H9 (cell line): Measurements from ENCODE around the gene NCCRP1. TPM values are rescaled to one million over a fixed set of nuclear protein-coding genes. Genes with fewer than 3 reads are reported as not detected.

Experiments
- DNase-seq: peaks from one replicate; pipeline ENCODE4 v3.0.0-alpha.2; 2017
- H2AFZ ChIP-seq: one replicate; pipeline ENCODE4 v1.6.1; 2013; ENCODE audit warnings: mild to moderate bottlenecking, low read length, control low read depth, moderate library complexity
- H2AK5ac ChIP-seq: 2 replicates; pipeline ENCODE4 v1.6.1; 2013; ENCODE audit warnings: low read length, control low read depth, mixed read lengths; ENCODE audit not compliant: insufficient read length
- H2BK120ac ChIP-seq: one replicate; pipeline ENCODE4 v1.6.1; 2013; ENCODE audit warnings: low read depth, mild to moderate bottlenecking, low read length, control low read depth, inconsistent platforms; ENCODE audit not compliant: poor library complexity, severe bottlenecking
- H2BK12ac ChIP-seq: 2 replicates; pipeline ENCODE4 v1.6.1; 2013; ENCODE audit warnings: low read length, control low read depth, mixed read lengths, low read depth; ENCODE audit not compliant: insufficient read length
- H2BK15ac ChIP-seq: 2 replicates; pipeline ENCODE4 v1.6.1; 2013; ENCODE audit warnings: low read depth, low read length, control low read depth
- H2BK20ac ChIP-seq: one replicate; pipeline ENCODE4 v1.6.1; 2013; ENCODE audit warnings: low read depth, mild to moderate bottlenecking, low read length, control low read depth, inconsistent platforms; ENCODE audit not compliant: poor library complexity, severe bottlenecking
- H2BK5ac ChIP-seq: 2 replicates; pipeline ENCODE4 v1.6.1; 2013; ENCODE audit warnings: low read length, control low read depth, mixed read lengths; ENCODE audit not compliant: insufficient read length
- H3K14ac ChIP-seq: 2 replicates; pipeline ENCODE4 v1.6.1; 2013; ENCODE audit warnings: low read length, control low read depth; ENCODE audit not compliant: insufficient read depth
- H3K18ac ChIP-seq: 2 replicates; pipeline ENCODE4 v1.6.1; 2013; ENCODE audit warnings: low read depth, mild to moderate bottlenecking, mixed read lengths, low read length, control low read depth; ENCODE audit not compliant: insufficient read length
- H3K23ac ChIP-seq: 2 replicates; pipeline ENCODE4 v1.6.1; 2013; ENCODE audit warnings: low read length, control low read depth, mixed read lengths, low read depth; ENCODE audit not compliant: insufficient read length
- H3K23me2 ChIP-seq: 2 replicates; pipeline ENCODE4 v1.6.1; 2013; ENCODE audit warnings: low read depth, mild to moderate bottlenecking, mixed read lengths, low read length, control low read depth; ENCODE audit not compliant: insufficient read length, poor library complexity, severe bottlenecking
- H3K27ac ChIP-seq: 2 replicates; pipeline ENCODE4 v1.5.1; 2013; ENCODE audit warnings: low read length, control low read depth, mixed read lengths, low read depth; ENCODE audit not compliant: insufficient read length
- H3K27me3 ChIP-seq: 2 replicates; pipeline ENCODE4 v1.6.1; 2013; ENCODE audit warnings: low read length, control low read depth, inconsistent platforms; ENCODE audit not compliant: insufficient read depth
- H3K4ac ChIP-seq: 2 replicates; pipeline ENCODE4 v1.6.1; 2013; ENCODE audit warnings: low read depth, mild to moderate bottlenecking, control low read depth, inconsistent platforms, low read length, moderate library complexity
- H3K4me1 ChIP-seq: 2 replicates; pipeline ENCODE4 v1.6.1; 2013; ENCODE audit warnings: low read length, control low read depth, inconsistent platforms; ENCODE audit not compliant: insufficient read depth
- H3K4me2 ChIP-seq: 2 replicates; pipeline ENCODE4 v1.6.1; 2013; ENCODE audit warnings: low read length, control low read depth, mixed read lengths; ENCODE audit not compliant: insufficient read length, insufficient read depth
- H3K56ac ChIP-seq: 2 replicates; pipeline ENCODE4 v1.6.1; 2013; ENCODE audit warnings: low read depth, mild to moderate bottlenecking, mixed read lengths, low read length, control low read depth; ENCODE audit not compliant: insufficient read length
- H3K79me1 ChIP-seq: 2 replicates; pipeline ENCODE4 v1.6.1; 2013; ENCODE audit warnings: low read depth, mild to moderate bottlenecking, moderate library complexity, low read length, control low read depth, inconsistent platforms; ENCODE audit not compliant: insufficient read depth, poor library complexity, severe bottlenecking
- H3K79me2 ChIP-seq: 2 replicates; pipeline ENCODE4 v1.6.1; 2013; ENCODE audit warnings: low read length, control low read depth, inconsistent platforms; ENCODE audit not compliant: insufficient read depth
- H3K9ac ChIP-seq: 2 replicates; pipeline ENCODE4 v1.6.1; 2013; ENCODE audit warnings: low read length, control low read depth, mixed read lengths; ENCODE audit not compliant: insufficient read length; ENCODE audit errors: extremely low read depth
- H3K9me3 ChIP-seq: one replicate; pipeline ENCODE4 v1.6.1; 2013; ENCODE audit warnings: low read depth, low read length, inconsistent platforms; ENCODE audit not compliant: control insufficient read depth
- H3T11ph ChIP-seq: one replicate; pipeline ENCODE4 v1.6.1; 2013; ENCODE audit warnings: mild to moderate bottlenecking, low read length, control low read depth, inconsistent platforms
- H4K20me1 ChIP-seq: one replicate; pipeline ENCODE4 v1.6.1; 2013; ENCODE audit not compliant: control insufficient read depth, insufficient read length, insufficient read depth
- H4K5ac ChIP-seq: 2 replicates; pipeline ENCODE4 v1.6.1; 2013; ENCODE audit warnings: low read depth, mild to moderate bottlenecking, mixed read lengths, low read length, control low read depth; ENCODE audit not compliant: insufficient read length
- H4K8ac ChIP-seq: replicated peaks from 2 replicates; pipeline ENCODE4 v1.6.1; 2013; ENCODE audit warnings: low read length, control low read depth, mixed read lengths, low read depth; ENCODE audit not compliant: insufficient read length
- H4K91ac ChIP-seq: 2 replicates; pipeline ENCODE4 v1.6.1; 2013; ENCODE audit warnings: low read depth, mild to moderate bottlenecking, moderate library complexity, mixed read lengths, low read length, control low read depth; ENCODE audit not compliant: insufficient read length
- H3K27ac Mint-ChIP-seq, 3 experiments: 2 replicates in 2 of 3; 3 replicates in 1 of 3; pipeline ENCODE4 v1.8.0; 2020 to 2021; ENCODE audit warnings: mixed read lengths in 3 of 3, mild to moderate bottlenecking in 1 of 3, moderate library complexity in 1 of 3
- H3K27me3 Mint-ChIP-seq: 2 replicates; pipeline ENCODE4 v1.8.0; 2021; ENCODE audit warnings: low read depth, mild to moderate bottlenecking, moderate library complexity, mixed read lengths
- H3K36me3 Mint-ChIP-seq, 3 experiments: 2 replicates in 2 of 3; 3 replicates in 1 of 3; pipeline ENCODE4 v1.8.0; 2020 to 2021; ENCODE audit warnings: low read depth in 3 of 3, mixed read lengths in 3 of 3; ENCODE audit not compliant: insufficient read depth in 1 of 3
- H3K4me1 Mint-ChIP-seq, 2 experiments: 2 replicates each; pipeline ENCODE4 v1.8.0; 2020; ENCODE audit warnings: mixed read lengths in 2 of 2
- H3K4me3 Mint-ChIP-seq, 2 experiments: 2 replicates in 1 of 2; 3 replicates in 1 of 2; pipeline ENCODE4 v1.8.0; 2020 to 2021; ENCODE audit warnings: mild to moderate bottlenecking in 2 of 2, mixed read lengths in 2 of 2, moderate library complexity in 1 of 2
- H3K9me3 Mint-ChIP-seq, 2 experiments: 2 replicates in 1 of 2; 3 replicates in 1 of 2; pipeline ENCODE4 v1.8.0; 2020; ENCODE audit warnings: mild to moderate bottlenecking in 2 of 2, mixed read lengths in 2 of 2, moderate library complexity in 1 of 2
- WGBS: extraction: QIAGEN DNeasy Blood & Tissue Kit; methylation state at CpG from one replicate; pipeline ENCODE4 v1.1.7; 2013; ENCODE audit warnings: missing lambda C conversion rate, low lambda C conversion rate, mixed read lengths; ENCODE audit not compliant: insufficient read length; ENCODE audit errors: extremely low coverage; 5-methylcytosine and 5-hydroxymethylcytosine counted together
- total RNA-seq: library from RNA; stranded (reverse); gene quantifications from 2 replicates; pipeline ENCODE4 v1.2.1, GENCODE V29; 2021
- TF ChIP-seq, protein P1 (sequence below): fragments of 200-600 bp; sonication (generic); conservative IDR thresholded peaks from 3 replicates; pipeline ENCODE4 v1.8.0; 2021; ENCODE audit warnings: antibody characterized with exemption, mild to moderate bottlenecking

NCCRP1 gene
- total RNA-seq, 1 experiment from 2014 or later: 1.9 TPM

DNA sequence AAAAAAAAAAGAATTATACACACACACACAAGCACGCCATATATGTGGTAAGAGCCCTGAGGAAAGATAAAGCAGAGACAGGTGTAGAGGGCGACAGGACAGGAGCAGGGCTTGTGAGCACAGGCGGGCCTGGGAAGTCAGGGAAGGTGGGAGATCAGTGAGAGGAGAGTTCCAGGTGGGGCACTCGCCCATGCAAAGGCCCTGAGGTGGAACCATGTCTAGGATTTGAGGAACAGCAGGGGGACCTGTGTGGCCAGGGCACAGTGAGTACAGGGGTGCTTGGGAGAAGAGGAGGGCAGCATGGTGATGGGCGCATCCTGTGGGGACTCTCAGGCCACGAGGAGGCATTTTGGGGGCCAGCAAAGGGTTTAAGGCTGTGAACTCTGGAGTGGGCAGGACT lies 32.5 kb upstream of the NCCRP1 start:
- no peaks in the 10 kb centered on the region for H4K20me1 ChIP-seq

More for the DNA sequence above, 32.5 kb upstream of the NCCRP1 start:
- Histone ChIP-seq H2BK120ac (no peak overlapping the region), H4K91ac (no peak overlapping the region), H3K4me1 (no peaks in the 10 kb centered on the region; the same call in 1 of the 2 replicates), H4K8ac (no peak overlapping the region), H2BK20ac (no peak overlapping the region), H3K4ac (no peak overlapping the region), H2BK5ac (no peak overlapping the region), H3K4me2 (no peak overlapping the region), H2BK12ac (no peak overlapping the region), H3K9me3 (no peaks in the 10 kb centered on the region), H2AK5ac (no peak overlapping the region), H4K5ac (no peak overlapping the region), H3K23ac (no peak overlapping the region), H3K14ac (no peak overlapping the region), H3K27me3 (no peaks in the 10 kb centered on the region), H3K56ac (no peak overlapping the region), H3K79me2 (no peaks in the 10 kb centered on the region; the same call in 1 of the 2 replicates), H2AFZ (no peak overlapping the region), H3K9ac (no peak overlapping the region), H3K79me1 (no peaks in the 10 kb centered on the region), H3K18ac (no peak overlapping the region), H3T11ph (no peak overlapping the region), H3K27ac (no peak overlapping the region), H2BK15ac (no peak overlapping the region), H3K23me2 (peaks cover 3% of the 10 kb centered on the region)
- DNase-seq: no peak
- H3K4me3 Mint-ChIP-seq: no peak overlapping the region
- peaks cover 2 to 11% (median 7%) of the 10 kb centered on the region in 3 experiments; a peak in 4 of 7 replicates for H3K36me3 Mint-ChIP-seq
- TF ChIP-seq, protein P1, sequence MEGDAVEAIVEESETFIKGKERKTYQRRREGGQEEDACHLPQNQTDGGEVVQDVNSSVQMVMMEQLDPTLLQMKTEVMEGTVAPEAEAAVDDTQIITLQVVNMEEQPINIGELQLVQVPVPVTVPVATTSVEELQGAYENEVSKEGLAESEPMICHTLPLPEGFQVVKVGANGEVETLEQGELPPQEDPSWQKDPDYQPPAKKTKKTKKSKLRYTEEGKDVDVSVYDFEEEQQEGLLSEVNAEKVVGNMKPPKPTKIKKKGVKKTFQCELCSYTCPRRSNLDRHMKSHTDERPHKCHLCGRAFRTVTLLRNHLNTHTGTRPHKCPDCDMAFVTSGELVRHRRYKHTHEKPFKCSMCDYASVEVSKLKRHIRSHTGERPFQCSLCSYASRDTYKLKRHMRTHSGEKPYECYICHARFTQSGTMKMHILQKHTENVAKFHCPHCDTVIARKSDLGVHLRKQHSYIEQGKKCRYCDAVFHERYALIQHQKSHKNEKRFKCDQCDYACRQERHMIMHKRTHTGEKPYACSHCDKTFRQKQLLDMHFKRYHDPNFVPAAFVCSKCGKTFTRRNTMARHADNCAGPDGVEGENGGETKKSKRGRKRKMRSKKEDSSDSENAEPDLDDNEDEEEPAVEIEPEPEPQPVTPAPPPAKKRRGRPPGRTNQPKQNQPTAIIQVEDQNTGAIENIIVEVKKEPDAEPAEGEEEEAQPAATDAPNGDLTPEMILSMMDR: no peak
- no peaks in the 10 kb centered on the region for H3K9me3 Mint-ChIP-seq
- peaks cover 22 to 34% of the 10 kb centered on the region in 2 experiments for H3K4me1 Mint-ChIP-seq
- WGBS: no CpG with 5 or more reads among the region's 6 CpGs
- peak overlapping the region; percentile 71 to 89 (median 80); a peak in 4 of 7 replicates for H3K27ac Mint-ChIP-seq
- no peaks in the 10 kb centered on the region for H3K27me3 Mint-ChIP-seq
